Testis (tissue), 3 donors: ENCODE results near the gene AGAP1. TPM values are rescaled to one million over a fixed set of nuclear protein-coding genes. Genes with fewer than 3 reads are reported as not detected.

Experiments
- DNase-seq: peaks from one replicate; pipeline ENCODE4 v3.0.0-alpha.2; 2019
- H3K27ac ChIP-seq, 2 donors: fragments of 200-600 bp; sonication (generic); one replicate each; pipeline ENCODE4 v1.5.1; 2019
- H3K27me3 ChIP-seq: fragments of 200-600 bp; sonication (generic); one replicate; pipeline ENCODE4 v1.5.1; 2019
- H3K36me3 ChIP-seq: fragments of 200-600 bp; sonication (generic); one replicate; pipeline ENCODE4 v1.5.1; 2017; ENCODE audit warnings: low read depth; ENCODE audit errors: missing control alignments
- H3K4me1 ChIP-seq: fragments of 200-600 bp; sonication (generic); one replicate; pipeline ENCODE4 v1.5.1; 2019
- H3K4me3 ChIP-seq, 2 donors: fragments of 200-600 bp; sonication (generic); one replicate each; pipeline ENCODE4 v1.5.1; 2017 to 2019
- H3K9me3 ChIP-seq: fragments of 200-600 bp; sonication (generic); one replicate; pipeline ENCODE4 v1.5.1; 2017
- CTCF ChIP-seq, 3 experiments: fragments of 450-650 bp in 2 of 3; fragments of 200-600 bp in 1 of 3; sonication (generic) in 1 of 3; IDR thresholded peaks; one replicate each; pipeline ENCODE4 v1.5.1; 2016 to 2019; ENCODE audit warnings: antibody characterized with exemption in 3 of 3, mild to moderate bottlenecking in 2 of 3, moderate library complexity in 1 of 3
- POLR2A ChIP-seq: fragments of 450-650 bp; IDR thresholded peaks from one replicate; pipeline ENCODE4 v1.6.1; 2017; ENCODE audit warnings: antibody characterized with exemption, mild to moderate bottlenecking, moderate library complexity
- WGBS, 2 donors: methylation state at CpG; one replicate each; pipeline ENCODE4 v1.1.5; 2018; 5-methylcytosine and 5-hydroxymethylcytosine counted together
- intact Hi-C: fragments of 100-400 bp; cut with DNase I; formaldehyde crosslinking; loops from one replicate; pipeline ENCODE4 v1.15.1; 2023; ENCODE audit warnings: low total_unique reads
- polyA plus RNA-seq: library from polyadenylated mRNA; stranded (reverse); fragments of 350-450 nt; fragmentation: Illumina TruSeq; extraction: RNeasy Lipid Tissue Mini Kit (QIAGEN cat#74804); gene quantifications from one replicate; pipeline ENCODE4 v1.2.3, GENCODE V29; 2014; ENCODE audit warnings: low read depth, low replicate concordance; ENCODE audit not compliant: insufficient read depth
- total RNA-seq, 2 donors: library from RNA; depleted of rRNA; stranded (reverse); fragments of >200 nt; gene quantifications; one replicate each; pipeline ENCODE4 v1.2.3, GENCODE V29; 2016

Gene AGAP1
- total and polyA plus RNA-seq, 3 donors from 2014 or later: 21.4 to 45.5 (median 40.7) TPM

GRCh38 chr2:236124182-236124893, 630.5 kb downstream of the AGAP1 start:
- Histone ChIP-seq H3K4me3 (no peak overlapping the region), H3K9me3 (no peaks in the 10 kb centered on the region), H3K27ac (no peak overlapping the region), H3K4me1 (no peaks in the 10 kb centered on the region), H3K27me3 (no peaks in the 10 kb centered on the region), H3K36me3 (no peaks in the 10 kb centered on the region)
- TF ChIP-seq CTCF (IDR thresholded peaks at IDR 0.05) (no peak), POLR2A (no peak)
- 96% methylated on average over 27 to 30 of the region's 30 CpGs for WGBS, 2 donors
- intact Hi-C loops: no loop called here
- DNase-seq: no peak

- TF ChIP-seq CTCF (IDR thresholded peaks at IDR 0.05): no peak
- no peak for TF ChIP-seq POLR2A
- Histone ChIP-seq H3K9me3 (no peaks in the 10 kb centered on the region), H3K4me3 (no peak overlapping the region), H3K27ac (no peak overlapping the region), H3K4me1 (no peaks in the 10 kb centered on the region), H3K36me3 (no peaks in the 10 kb centered on the region), H3K27me3 (no peaks in the 10 kb centered on the region)
- no peak for DNase-seq
- intact Hi-C loops: no loop called here
- whole genome bisulfite sequencing, 2 donors: 89 to 94% methylated on average over 16 of the region's 16 CpGs
Measured at GRCh38 chr2:236125541-236125940, 631.7 kb downstream of the AGAP1 start.

- Histone ChIP-seq H3K36me3 (no peaks in the 10 kb centered on the region), H3K4me3 (no peak overlapping the region), H3K9me3 (no peaks in the 10 kb centered on the region), H3K4me1 (no peaks in the 10 kb centered on the region), H3K27me3 (no peaks in the 10 kb centered on the region), H3K27ac (no peak overlapping the region)
- intact Hi-C loops: no loop called here
- WGBS, 2 donors: 87 to 93% methylated on average over 7 to 11 of the region's 11 CpGs
- TF ChIP-seq POLR2A (no peak), CTCF (IDR thresholded peaks at IDR 0.05) (no peak)
- no peak for DNase-seq
Measured at GRCh38 chr2:236127010-236127409, 633.2 kb downstream of the AGAP1 start.

DNA sequence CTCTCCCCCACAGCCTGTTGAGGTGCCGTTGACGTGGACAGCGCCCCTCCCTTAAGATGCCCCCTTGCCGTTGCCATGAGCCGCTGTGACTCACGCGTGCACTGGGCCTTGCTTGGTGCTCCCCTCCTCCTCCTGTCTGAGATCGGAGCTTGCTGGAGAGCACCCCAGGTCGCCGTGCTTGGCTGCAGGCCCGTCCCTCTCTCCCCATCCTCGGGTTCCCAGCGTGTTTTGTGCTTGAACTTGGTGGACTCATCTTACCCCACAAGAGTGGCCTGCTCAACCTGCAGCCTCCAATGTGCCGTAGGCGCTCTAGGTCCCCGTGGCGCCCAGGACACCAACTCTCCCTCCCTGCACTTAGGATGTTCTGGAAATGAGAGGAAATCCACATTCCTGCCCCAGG, 634.5 kb downstream of the AGAP1 start:
- H3K4me3 ChIP-seq: no peak overlapping the region
- DNase-seq: no peak
- no peaks in the 10 kb centered on the region for H3K36me3 ChIP-seq
- H3K27me3 ChIP-seq: no peaks in the 10 kb centered on the region
- TF ChIP-seq CTCF (IDR thresholded peaks at IDR 0.05): no peak
- no peak for TF ChIP-seq POLR2A
- H3K27ac ChIP-seq: no peak overlapping the region
- no peaks in the 10 kb centered on the region for H3K4me1 ChIP-seq
- 92 to 100% methylated on average over 8 to 17 of the region's 17 CpGs for WGBS, 2 donors
- intact Hi-C loops: no loop called here
- H3K9me3 ChIP-seq: no peaks in the 10 kb centered on the region

DNA sequence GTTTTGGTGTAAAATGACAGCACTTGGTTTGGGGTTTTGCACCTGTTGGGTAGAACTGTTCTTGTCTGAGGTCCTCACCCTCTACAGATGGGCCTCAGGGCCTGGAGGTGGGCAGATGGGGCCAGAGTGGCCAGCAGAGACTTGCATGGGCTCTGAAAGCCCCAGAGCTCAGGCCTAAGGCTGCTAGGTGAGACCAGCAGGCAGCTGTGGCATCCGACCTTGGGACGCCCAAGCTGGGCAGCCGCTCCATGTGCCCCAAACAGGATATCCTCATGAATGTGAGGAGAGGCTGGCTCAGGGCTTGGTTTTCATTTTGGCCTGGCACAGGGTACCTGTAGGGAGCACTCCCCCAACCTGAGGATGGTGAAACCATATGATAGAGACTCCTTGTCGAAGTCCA, 636.1 kb downstream of the AGAP1 start:
- H3K27me3 ChIP-seq: no peaks in the 10 kb centered on the region
- no peaks in the 10 kb centered on the region for H3K4me1 ChIP-seq
- H3K9me3 ChIP-seq: no peaks in the 10 kb centered on the region
- TF ChIP-seq CTCF (IDR thresholded peaks at IDR 0.05): no peak
- TF ChIP-seq POLR2A: no peak
- 88 to 91% methylated on average over 1 to 4 of the region's 4 CpGs for WGBS, 2 donors
- no peak overlapping the region for H3K27ac ChIP-seq
- no peak for DNase-seq
- no peak overlapping the region for H3K4me3 ChIP-seq
- H3K36me3 ChIP-seq: no peaks in the 10 kb centered on the region
- intact Hi-C loops: no loop called here
